ENCODE results near the gene ABR.

DNA sequence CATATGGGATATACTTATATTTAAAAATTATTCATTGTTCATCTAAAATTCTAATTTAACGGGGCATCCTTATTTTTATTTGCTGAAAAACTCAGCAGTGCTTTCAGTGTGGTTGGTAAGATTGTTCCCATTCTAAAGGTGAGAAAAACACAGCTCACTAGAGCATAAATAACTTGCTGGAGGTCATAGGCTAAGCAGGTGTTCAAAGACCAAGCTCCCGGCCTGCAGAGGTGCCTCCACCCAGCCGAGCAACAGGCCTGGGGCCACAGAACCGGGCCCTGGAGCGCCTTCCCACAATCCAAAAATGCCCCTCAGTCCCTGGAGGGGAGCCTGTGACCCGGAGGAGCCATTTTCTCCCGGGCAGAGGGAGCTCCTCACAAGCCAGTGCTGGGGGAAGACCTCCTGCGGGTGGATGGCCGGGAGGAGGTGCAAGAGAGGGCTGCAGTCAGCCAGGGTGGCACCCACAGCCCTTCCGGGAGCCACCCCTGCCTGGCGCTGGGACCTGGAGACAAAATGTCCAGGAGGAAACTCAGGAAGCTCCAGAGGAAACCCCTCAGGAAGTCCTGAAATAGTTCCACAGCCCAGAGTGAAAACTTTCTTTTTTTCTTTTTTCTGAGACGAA, 14.7 kb downstream of the ABR start:
- TF ChIP-seq, protein P1, sequence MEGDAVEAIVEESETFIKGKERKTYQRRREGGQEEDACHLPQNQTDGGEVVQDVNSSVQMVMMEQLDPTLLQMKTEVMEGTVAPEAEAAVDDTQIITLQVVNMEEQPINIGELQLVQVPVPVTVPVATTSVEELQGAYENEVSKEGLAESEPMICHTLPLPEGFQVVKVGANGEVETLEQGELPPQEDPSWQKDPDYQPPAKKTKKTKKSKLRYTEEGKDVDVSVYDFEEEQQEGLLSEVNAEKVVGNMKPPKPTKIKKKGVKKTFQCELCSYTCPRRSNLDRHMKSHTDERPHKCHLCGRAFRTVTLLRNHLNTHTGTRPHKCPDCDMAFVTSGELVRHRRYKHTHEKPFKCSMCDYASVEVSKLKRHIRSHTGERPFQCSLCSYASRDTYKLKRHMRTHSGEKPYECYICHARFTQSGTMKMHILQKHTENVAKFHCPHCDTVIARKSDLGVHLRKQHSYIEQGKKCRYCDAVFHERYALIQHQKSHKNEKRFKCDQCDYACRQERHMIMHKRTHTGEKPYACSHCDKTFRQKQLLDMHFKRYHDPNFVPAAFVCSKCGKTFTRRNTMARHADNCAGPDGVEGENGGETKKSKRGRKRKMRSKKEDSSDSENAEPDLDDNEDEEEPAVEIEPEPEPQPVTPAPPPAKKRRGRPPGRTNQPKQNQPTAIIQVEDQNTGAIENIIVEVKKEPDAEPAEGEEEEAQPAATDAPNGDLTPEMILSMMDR (IDR thresholded peaks at IDR 0.05) = peak in 1 of 6 experiments; percentile 18
- TF ChIP-seq POLR2A (IDR thresholded peaks at IDR 0.05) = no peak

All from adrenal gland (tissue), 5 donors.